Right lobe of liver (tissue), 4 donors: ENCODE measurements around the gene OPN3.

ENCODE experiments used
- CTCF ChIP-seq, 4 donors: fragments of 200-600 bp in 3 of 4; fragments of 450-650 bp in 1 of 4; IDR thresholded peaks; one replicate each; pipeline versions ENCODE4 v1.5.1 to v1.8.0; 2016 to 2022; ENCODE audit warnings: antibody characterized with exemption in 4 of 4, mild to moderate bottlenecking in 2 of 4
- POLR2A ChIP-seq: fragments of 450-650 bp; IDR thresholded peaks from one replicate; pipeline ENCODE4 v1.6.1; 2017; ENCODE audit warnings: antibody characterized with exemption, mild to moderate bottlenecking
- donor health status: DM: no; HTN: no; CAD: no.
- donor health status: DM: no; HTN: no; CAD: no.
- donor health status: DM: no; HTN: yes; CAD: no.

DNA sequence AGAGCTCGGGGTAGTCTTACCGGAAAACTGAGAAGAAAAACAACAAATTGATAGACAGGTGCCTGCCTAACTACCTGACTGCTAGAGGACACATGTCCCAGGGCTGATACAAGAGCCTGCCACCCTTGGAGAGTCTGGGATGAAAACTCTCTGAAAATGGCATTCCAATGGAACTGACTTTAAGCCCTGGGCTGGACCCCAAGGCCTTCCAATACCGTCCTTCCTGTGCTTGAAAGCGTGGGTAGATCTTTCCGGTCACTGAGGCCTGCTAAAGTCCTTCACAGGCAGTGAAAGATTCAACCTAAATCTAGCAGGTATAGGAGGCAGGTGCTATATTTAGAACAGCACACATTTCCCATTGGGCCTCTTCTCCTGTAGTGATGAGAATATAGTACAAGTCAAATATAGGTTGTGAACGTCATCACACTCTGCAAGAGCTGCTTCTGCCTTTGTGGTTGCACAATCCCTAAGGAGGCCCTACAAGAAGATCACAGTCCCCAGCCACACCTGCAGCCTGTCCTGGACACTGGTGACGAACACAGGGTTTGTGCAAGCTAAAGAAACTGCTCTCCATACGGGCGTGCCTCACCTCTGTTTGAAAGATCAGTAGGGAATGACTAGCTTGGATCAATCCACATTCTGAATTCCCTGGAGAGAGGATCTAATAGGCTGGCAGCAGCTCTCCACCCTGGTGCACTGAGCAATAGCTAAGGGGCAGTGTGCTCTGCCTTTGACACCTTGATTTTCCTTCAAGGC, 876 bp upstream of the OPN3 start:
- TF ChIP-seq POLR2A (no peak), CTCF (IDR thresholded peaks at IDR 0.05) (no peak)
